ENCODE data around the gene APOL6. TPM values are rescaled to one million over a fixed set of nuclear protein-coding genes. Genes with fewer than 3 reads are reported as not detected.

Gene APOL6
- total RNA-seq, 4 donors from 2014 or later: 3.1 to 8.3 (median 5.1) TPM

DNA sequence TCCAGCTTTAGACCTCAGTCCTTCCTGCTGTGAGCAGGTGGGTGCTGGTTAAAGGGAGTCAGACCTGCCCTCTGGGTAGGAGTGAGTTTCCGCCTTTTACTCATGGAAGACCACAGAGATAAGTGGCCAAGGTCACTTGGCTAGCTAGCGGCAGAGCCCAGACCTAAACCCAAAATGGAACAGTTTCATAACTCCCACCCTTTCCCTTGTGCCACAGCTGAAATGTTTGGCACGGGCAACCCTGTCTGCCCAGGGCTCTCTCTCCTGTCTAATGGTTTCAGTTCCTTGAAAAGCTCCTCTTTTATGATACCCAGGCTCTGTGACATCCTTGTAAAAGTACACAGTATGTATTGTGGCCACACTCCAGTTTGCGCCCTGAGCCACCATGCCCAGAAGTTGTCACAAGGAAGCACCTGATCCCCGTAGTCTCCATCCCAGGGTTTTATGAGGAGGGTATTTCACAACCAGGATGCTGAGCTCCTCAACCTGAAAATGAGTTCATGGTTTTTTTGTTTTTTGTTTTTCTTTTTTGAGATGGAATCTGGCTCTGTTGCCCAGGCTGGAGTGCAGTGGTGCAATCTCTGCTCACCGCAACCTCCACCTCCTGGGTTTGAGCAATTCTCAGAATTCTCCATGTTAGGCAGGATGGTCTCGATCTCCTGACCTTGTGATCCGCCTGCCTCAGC lies 36.2 kb upstream of the APOL6 start:
- Histone ChIP-seq H3K27me3 (no peaks in the 10 kb centered on the region), H3K27ac (no peak overlapping the region), H3K36me3 (no peaks in the 10 kb centered on the region), H3K4me1 (no peaks in the 10 kb centered on the region), H3K4me3 (no peak overlapping the region), H3K9me3 (no peaks in the 10 kb centered on the region)
- TF ChIP-seq CTCF (IDR thresholded peaks at IDR 0.05) (no peak), EP300 (IDR thresholded peaks at IDR 0.05) (no peak), POLR2AphosphoS5 (IDR thresholded peaks at IDR 0.05) (no peak), POLR2A (IDR thresholded peaks at IDR 0.05) (no peak)
- DNase-seq (ENCODE audit: low spot score in 2 of 2): no peak
- 75% methylated on average over 8 of the region's 8 CpGs for WGBS

GRCh38 chr22:35612903-35613302 lies 35.3 kb upstream of the APOL6 start:
- H3K4me1 ChIP-seq: no peaks in the 10 kb centered on the region
- no peaks in the 10 kb centered on the region for H3K9me3 ChIP-seq
- H3K4me3 ChIP-seq: no peak overlapping the region
- no peak for DNase-seq (ENCODE audit: low spot score in 2 of 2)
- no peaks in the 10 kb centered on the region for H3K27me3 ChIP-seq
- H3K27ac ChIP-seq: no peak overlapping the region
- TF ChIP-seq POLR2AphosphoS5 (IDR thresholded peaks at IDR 0.05) (no peak), CTCF (IDR thresholded peaks at IDR 0.05) (no peak), EP300 (IDR thresholded peaks at IDR 0.05) (no peak), POLR2A (IDR thresholded peaks at IDR 0.05) (no peak)
- WGBS: 89% methylated on average over 12 of the region's 12 CpGs
- H3K36me3 ChIP-seq: no peaks in the 10 kb centered on the region

DNA sequence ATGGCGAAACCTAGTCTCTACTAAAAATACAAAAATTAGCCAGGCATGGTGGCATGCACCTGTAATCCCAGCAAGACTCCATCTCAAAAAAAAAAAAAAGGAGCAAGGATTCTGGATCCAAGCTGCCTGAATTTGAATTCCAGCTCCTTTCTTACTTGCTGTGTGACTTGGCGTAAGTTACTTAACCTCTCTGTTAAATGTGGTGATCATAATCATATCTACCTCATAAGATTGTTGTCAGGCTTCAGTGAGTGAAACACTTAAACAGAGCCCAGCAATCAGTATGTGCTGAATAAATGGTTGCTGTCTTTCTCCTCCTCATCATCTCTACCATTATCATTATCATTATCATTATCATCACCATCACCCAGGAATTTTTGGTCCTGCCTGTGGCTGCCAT lies 33.8 kb upstream of the APOL6 start:
- TF ChIP-seq POLR2AphosphoS5 (IDR thresholded peaks at IDR 0.05) (no peak), EP300 (IDR thresholded peaks at IDR 0.05) (no peak), POLR2A (IDR thresholded peaks at IDR 0.05) (no peak), CTCF (IDR thresholded peaks at IDR 0.05) (no peak)
- H3K4me3 ChIP-seq: no peak overlapping the region
- WGBS: 97% methylated on average over 2 of the region's 2 CpGs

DNA sequence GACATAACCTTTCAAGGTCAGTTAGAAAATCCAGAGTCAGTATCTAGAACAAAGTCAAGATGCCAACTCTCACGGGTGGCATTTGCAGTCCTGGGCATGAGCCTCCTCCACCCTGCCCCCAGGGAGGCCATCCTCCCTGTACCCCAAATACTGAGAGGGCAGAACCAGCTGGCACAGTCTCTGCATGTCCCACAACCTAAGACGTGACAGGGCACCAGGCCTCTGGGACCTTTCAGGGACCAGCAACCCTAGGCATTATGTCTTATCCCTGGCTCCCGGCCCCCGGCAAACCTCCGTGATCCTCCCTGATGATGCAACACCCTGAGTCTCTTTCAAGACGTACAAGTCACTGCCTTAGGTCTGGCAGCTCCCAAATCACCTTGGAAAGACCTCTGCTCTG lies 33.1 kb upstream of the APOL6 start:
- Histone ChIP-seq H3K4me3 (no peak overlapping the region), H3K27me3 (no peaks in the 10 kb centered on the region), H3K9me3 (no peaks in the 10 kb centered on the region), H3K36me3 (no peaks in the 10 kb centered on the region), H3K4me1 (no peaks in the 10 kb centered on the region), H3K27ac (no peak overlapping the region)
- TF ChIP-seq CTCF (IDR thresholded peaks at IDR 0.05): no peak
- no peak for TF ChIP-seq POLR2AphosphoS5 (IDR thresholded peaks at IDR 0.05)
- no peak for TF ChIP-seq POLR2A (IDR thresholded peaks at IDR 0.05)
- no peak for TF ChIP-seq EP300 (IDR thresholded peaks at IDR 0.05)
- 27% methylated on average over 6 of the region's 6 CpGs for WGBS
- no peak for DNase-seq (ENCODE audit: low spot score in 2 of 2)

More for the DNA sequence above, 33.8 kb upstream of the APOL6 start:
- H3K4me1 ChIP-seq: no peaks in the 10 kb centered on the region
- no peaks in the 10 kb centered on the region for H3K27me3 ChIP-seq
- H3K9me3 ChIP-seq: no peaks in the 10 kb centered on the region
- H3K27ac ChIP-seq: no peak overlapping the region
- DNase-seq (ENCODE audit: low spot score in 2 of 2): no peak
- no peaks in the 10 kb centered on the region for H3K36me3 ChIP-seq

GRCh38 chr22:35616043-35616442 lies 32.2 kb upstream of the APOL6 start:
- Histone ChIP-seq H3K4me3 (no peak overlapping the region), H3K27me3 (no peaks in the 10 kb centered on the region), H3K27ac (no peak overlapping the region), H3K36me3 (no peaks in the 10 kb centered on the region), H3K4me1 (no peaks in the 10 kb centered on the region), H3K9me3 (no peaks in the 10 kb centered on the region)
- 65% methylated on average over 7 of the region's 7 CpGs for WGBS
- no peak for DNase-seq (ENCODE audit: low spot score in 2 of 2)
- TF ChIP-seq EP300 (IDR thresholded peaks at IDR 0.05) (no peak), POLR2AphosphoS5 (IDR thresholded peaks at IDR 0.05) (no peak), CTCF (IDR thresholded peaks at IDR 0.05) (no peak), POLR2A (IDR thresholded peaks at IDR 0.05) (no peak)

All from suprapubic skin (tissue), 4 donors.